GM12878 (cell line): ENCODE results near the gene OR7A5. TPM values are rescaled to one million over a fixed set of nuclear protein-coding genes. Genes with fewer than 3 reads are reported as not detected.

Experiments used
- ATAC-seq: fragments of 200-7000 bp; cut with Tn5 transposase; 3 replicates; pipeline ENCODE4 v1.9.1; 2020; ENCODE audit warnings: mild to moderate bottlenecking, moderate library complexity
- BruUV-seq: library from RNA; stranded (reverse); fragments of 400-500 nt; replicated peaks from 2 replicates; lab custom pipeline; 2021; lab: Mats Ljungman, UMichigan
- CTCF ChIA-PET: fragments of 300-600 bp; sonication (Branson Sonifier 250); formaldehyde crosslinking; extraction: SDS; loops from one replicate; lab custom pipeline; 2021; ENCODE audit warnings: inconsistent platforms; lab: Yijun Ruan, JAX
- POLR2A ChIA-PET: fragments of 350-600 bp; formaldehyde crosslinking; extraction: SDS; loops from one replicate; lab custom pipeline; 2021; ENCODE audit warnings: inconsistent platforms; lab: Charles Lee
- RAD21 ChIA-PET: fragments of 300-600 bp; sonication (Branson Sonifier 250); formaldehyde crosslinking; loops from one replicate; lab custom pipeline; 2023; ENCODE audit warnings: antibody characterized with exemption; ENCODE audit not compliant: unreplicated experiment; lab: Charles Lee
- SMC1A ChIA-PET: fragments of 300-600 bp; sonication (Branson Sonifier 250); formaldehyde crosslinking; loops from one replicate; lab custom pipeline; 2023; ENCODE audit not compliant: unreplicated experiment, uncharacterized antibody; lab: Charles Lee
- DNase-seq: peaks from one replicate; pipeline ENCODE4 v3.0.0-alpha.2; 2011; ENCODE audit warnings: low read depth, low spot score
- FAIRE-seq: peaks from 3 replicates; lab custom pipeline; 2011; peaks lifted over from hg19 to GRCh38; lab: Jason Lieb, UNC
- H2AFZ ChIP-seq: 2 replicates; pipeline ENCODE4 v1.6.0; 2011; ENCODE audit warnings: low read depth, low read length, control low read depth; ENCODE audit not compliant: control insufficient read depth
- H3K27ac ChIP-seq: 2 replicates; pipeline ENCODE4 v1.5.1; 2011; ENCODE audit warnings: control low read depth; ENCODE audit not compliant: control insufficient read depth, insufficient read depth
- H3K27me3 ChIP-seq, 2 experiments: replicated peaks in 1 of 2; 2 replicates each; pipeline versions ENCODE4 v1.6.0 to v1.6.1; 2011; ENCODE audit warnings: low read length in 1 of 2; ENCODE audit not compliant: control insufficient read depth in 2 of 2, insufficient read depth in 2 of 2
- H3K36me3 ChIP-seq, 2 experiments: 2 replicates each; pipeline ENCODE4 v1.5.1; 2011; ENCODE audit warnings: low read length in 1 of 2; ENCODE audit not compliant: control insufficient read depth in 2 of 2, insufficient read depth in 2 of 2
- H3K4me1 ChIP-seq: 2 replicates; pipeline ENCODE4 v1.6.1; 2011; ENCODE audit warnings: mild to moderate bottlenecking, low read length, moderate library complexity, mixed read lengths; ENCODE audit not compliant: control insufficient read depth, insufficient read depth
- H3K4me2 ChIP-seq: 2 replicates; pipeline ENCODE4 v1.6.0; 2011; ENCODE audit warnings: control low read depth; ENCODE audit not compliant: control insufficient read depth, insufficient read depth
- H3K4me3 ChIP-seq: fragments of 200-600 bp; sonication (generic); 2 replicates; pipeline ENCODE4 v1.5.1; 2016
- H3K79me2 ChIP-seq: 2 replicates; pipeline ENCODE4 v1.6.0; 2011; ENCODE audit warnings: low read length; ENCODE audit not compliant: control insufficient read depth, insufficient read depth
- H3K9ac ChIP-seq: 2 replicates; pipeline ENCODE4 v1.8.0; 2011; ENCODE audit warnings: low read length, control low read depth, mixed read lengths; ENCODE audit not compliant: control insufficient read depth, insufficient read depth
- H3K9me3 ChIP-seq: replicated peaks from 3 replicates; pipeline ENCODE4 v1.5.1; 2011; ENCODE audit warnings: mild to moderate bottlenecking, low read length; ENCODE audit not compliant: control insufficient read depth, insufficient read depth
- H4K20me1 ChIP-seq: 2 replicates; pipeline ENCODE4 v1.6.0; 2011; ENCODE audit not compliant: control insufficient read depth, insufficient read depth
- BCLAF1 ChIP-seq: fragments of 450-650 bp; IDR thresholded peaks from 2 replicates; pipeline ENCODE4 v1.6.1; 2017; ENCODE audit warnings: antibody characterized with exemption, mild to moderate bottlenecking, moderate library complexity
- CHD4 ChIP-seq: fragments of 200-600 bp; sonication (generic); IDR thresholded peaks from 2 replicates; pipeline ENCODE4 v1.6.1; 2016; ENCODE audit warnings: mild to moderate bottlenecking
- CREM ChIP-seq: IDR thresholded peaks from 2 replicates; pipeline ENCODE4 v1.6.1; 2014; ENCODE audit warnings: antibody characterized with exemption, low read depth
- IRF5 ChIP-seq: fragments of 450-650 bp; IDR thresholded peaks from 2 replicates; pipeline ENCODE4 v1.6.1; 2017; ENCODE audit warnings: borderline replicate concordance
- POU2F2 ChIP-seq: IDR thresholded peaks from 3 replicates; pipeline ENCODE4 v1.6.1; 2011; ENCODE audit warnings: low read depth, mild to moderate bottlenecking, low read length, borderline replicate concordance
- RFX5 ChIP-seq: IDR thresholded peaks from 2 replicates; pipeline ENCODE4 v1.6.1; 2011; ENCODE audit warnings: low read depth, low read length, improper control_type of control experiment
- TCF12 ChIP-seq: IDR thresholded peaks from 2 replicates; pipeline ENCODE4 v1.6.1; 2011; ENCODE audit warnings: low read depth, mild to moderate bottlenecking, low read length
- WGBS: methylation state at CpG from one replicate; pipeline ENCODE4 v1.1.6; 2016; ENCODE audit warnings: low lambda C conversion rate; ENCODE audit not compliant: insufficient replicate concordance, insufficient coverage; ENCODE audit errors: missing lambda C conversion rate; 5-methylcytosine and 5-hydroxymethylcytosine counted together
- in situ Hi-C: fragments of 300-500 bp; cut with MboI; formaldehyde crosslinking; loops from 9 replicates; pipeline ENCODE4 v1.14.3; 2018; ENCODE audit warnings: mixed read lengths
- intact Hi-C: fragments of 100-400 bp; cut with micrococcal nuclease; formaldehyde crosslinking; loops from one replicate; pipeline ENCODE4 v1.14.2; 2022; ENCODE audit not compliant: unreplicated experiment
- polyA plus RNA-seq, 11 experiments: library from polyadenylated mRNA; depleted of rRNA in 4 of 11; unstranded in 6 of 11; stranded (reverse) in 5 of 11; fragments of >200 nt; fragmentation: Nextera tagmentation in 4 of 11; fragmentation: Illumina TruSeq in 1 of 11; extraction: Ambion mirVana in 4 of 11; extraction: Trizol in 1 of 11; gene quantifications; 1 replicate in 1 of 11; 2 replicates in 10 of 11; pipeline versions ENCODE4 v1.2.1 to v1.2.3, GENCODE V29; 2011 to 2016; ENCODE audit warnings: inconsistent platforms in 2 of 11, missing spikeins in 2 of 11, low read depth in 1 of 11
- total RNA-seq, 4 experiments: library from RNA; depleted of rRNA in 3 of 4; stranded (reverse); fragments of >200 nt in 3 of 4; fragmentation: Illumina TruSeq in 1 of 4; extraction: Trizol in 1 of 4; gene quantifications; 2 replicates each; pipeline versions ENCODE4 v1.2.1 to v1.2.3, GENCODE V29; 2013 to 2021

OR7A5 gene
- total and polyA plus RNA-seq, 10 of the 15 experiments (the other 5 are each of a cell fraction or from before 2014, with no cell fraction given) = not detected

GRCh38 chr19:14843578-14843977, 8.6 kb upstream of the OR7A5 start:
- ChIA-PET CTCF (interaction anchor here (0.7 kb wide), 1 partner anchor 328 kb away, joined by 3 read pairs; no protein-coding TSS in a partner anchor), SMC1A (no interaction called here), POLR2A (no interaction called here), RAD21 (no interaction called here)
- intact Hi-C loops = no loop called here
- no peaks in the 10 kb centered on the region for H4K20me1 ChIP-seq
- no peak overlapping the region for H2AFZ ChIP-seq
- H3K9ac ChIP-seq = no peak overlapping the region
- H3K27me3 ChIP-seq = no peaks in the 10 kb centered on the region; a peak in 1 of 4 replicates
- FAIRE-seq = no peak
- no peaks in the 10 kb centered on the region for H3K36me3 ChIP-seq
- no TSS peak for BruUV-seq
- no peak overlapping the region for H3K4me3 ChIP-seq
- in situ Hi-C loops = no loop called here
- no peak for DNase-seq
- WGBS = 19% methylated on average over 6 of the region's 6 CpGs
- no peaks in the 10 kb centered on the region for H3K4me1 ChIP-seq
- no peak overlapping the region for H3K27ac ChIP-seq
- no peaks in the 10 kb centered on the region for H3K9me3 ChIP-seq
- no peak overlapping the region for H3K4me2 ChIP-seq
- no peak for ATAC-seq
- no peaks in the 10 kb centered on the region for H3K79me2 ChIP-seq
- no peak for TF ChIP-seq IRF5
- TF ChIP-seq RFX5 = no peak
- TF ChIP-seq POU2F2 = no peak
- TF ChIP-seq BCLAF1 = no peak
- no peak for TF ChIP-seq CREM
- TF ChIP-seq TCF12 = no peak
- TF ChIP-seq CHD4 = no peak
